ENCODE measurements around the gene ZNF891. TPM values are rescaled to one million over a fixed set of nuclear protein-coding genes. Genes with fewer than 3 reads are reported as not detected.

Gene ZNF891
- total RNA-seq, 2 experiments from 2014 or later, result 1.7 to 1.8 TPM

GRCh38 chr12:133083345-133083744 lies 46.7 kb downstream of the ZNF891 start:
- H3K4me1 Mint-ChIP-seq (ENCODE audit: low read depth), result peaks cover 16% of the 10 kb centered on the region
- DNase-seq (no peak), ATAC-seq (no peak)
- ChIA-PET POLR2A (no interaction called here), CTCF (interaction anchor here (0.6 kb wide), 1 partner anchor 121 kb away, joined by 5 read pairs; no protein-coding TSS in a partner anchor)
- intact Hi-C loops (cut with micrococcal nuclease), result no loop called here
- TF ChIP-seq CTCF (IDR thresholded peaks at IDR 0.05), result no peak
- H3K36me3 Mint-ChIP-seq (ENCODE audit: low read depth), result peaks cover 74% of the 10 kb centered on the region
- no peaks in the 10 kb centered on the region for H3K27me3 Mint-ChIP-seq
- peak overlapping the region; percentile 15 for H3K27ac Mint-ChIP-seq
- peaks cover 51% of the 10 kb centered on the region for H3K9me3 Mint-ChIP-seq
- no peak overlapping the region for H3K4me3 Mint-ChIP-seq

- no peak for ATAC-seq
- POLR2A ChIA-PET, result interaction anchor here (1.4 to 2.9 kb wide), 2 partner anchors 95 to 194 kb away, joined by 3 to 12 read pairs; partner anchors contain the start of genes CHFR and ZNF26
- peak; percentile 22 for DNase-seq
- Mint-ChIP-seq H3K27me3 (no peaks in the 10 kb centered on the region), H3K27ac (no peak overlapping the region), H3K36me3 (ENCODE audit: low read depth) (peaks cover 64% of the 10 kb centered on the region), H3K9me3 (peaks cover 54% of the 10 kb centered on the region), H3K4me1 (ENCODE audit: low read depth) (peaks cover 16% of the 10 kb centered on the region), H3K4me3 (no peak overlapping the region)
- CTCF ChIA-PET, result no interaction called here
- TF ChIP-seq CTCF (IDR thresholded peaks at IDR 0.05), result no peak
- intact Hi-C loops (cut with micrococcal nuclease), result loop anchor here (2.0 kb wide), 1 partner anchor 50 kb away; the partner anchor contains the start of genes ZNF10 and ZNF891
Measured at GRCh38 chr12:133081159-133081780, 48.8 kb downstream of the ZNF891 start.

- H3K9me3 Mint-ChIP-seq, result peaks cover 49% of the 10 kb centered on the region
Measured at GRCh38 chr12:133080368-133081158, 49.5 kb downstream of the ZNF891 start, which contains the start of gene ZNF140. ZNF140 (plus strand) TSS chr12:133080923; CDS start chr12:133081321, 398 bp downstream.

GRCh38 chr12:133080026-133080367 lies 50.1 kb downstream of the ZNF891 start:
- Mint-ChIP-seq H3K27ac (no peak overlapping the region), H3K36me3 (ENCODE audit: low read depth) (peaks cover 56% of the 10 kb centered on the region), H3K9me3 (peaks cover 48% of the 10 kb centered on the region), H3K4me1 (ENCODE audit: low read depth) (peaks cover 16% of the 10 kb centered on the region), H3K27me3 (no peaks in the 10 kb centered on the region), H3K4me3 (no peak overlapping the region)
- intact Hi-C loops (cut with micrococcal nuclease), result loop anchor here (1.0 to 2.0 kb wide), 4 partner anchors 43 to 101 kb away; partner anchors contain the start of genes ZNF10, ZNF26, ZNF268 and ZNF84
- TF ChIP-seq CTCF (IDR thresholded peaks at IDR 0.05), result no peak
- ChIA-PET POLR2A (interaction anchor here (0.9 to 2.9 kb wide), 4 partner anchors 50 to 101 kb away, joined by 3 to 12 read pairs (median 4); partner anchors contain the start of genes ZNF10, ZNF26, ZNF268 and ZNF891), CTCF (interaction anchor here (0.7 to 1.1 kb wide), 4 partner anchors 9 to 174 kb away, joined by 3 read pairs; partner anchors contain the start of gene ZNF268)
- DNase-seq (peak; percentile 98), ATAC-seq (peak; percentile 81)

More at GRCh38 chr12:133080368-133081158, 49.5 kb downstream of the ZNF891 start, which contains the start of gene ZNF140:
- CTCF ChIA-PET, result interaction anchor here (0.7 to 1.1 kb wide), 4 partner anchors 8 to 174 kb away, joined by 3 read pairs; partner anchors contain the start of gene ZNF268
- TF ChIP-seq CTCF (IDR thresholded peaks at IDR 0.05), result peak; percentile 43
- Mint-ChIP-seq H3K36me3 (ENCODE audit: low read depth) (peaks cover 59% of the 10 kb centered on the region), H3K27me3 (no peaks in the 10 kb centered on the region), H3K27ac (no peak within 1 kb of the TSS), H3K4me1 (ENCODE audit: low read depth) (peaks cover 16% of the 10 kb centered on the region), H3K4me3 (no peak within 1 kb of the TSS)
- intact Hi-C loops (cut with micrococcal nuclease), result loop anchor here (1.0 to 2.0 kb wide), 4 partner anchors 43 to 101 kb away; partner anchors contain the start of genes ZNF10, ZNF26, ZNF268 and ZNF84
- POLR2A ChIA-PET, result interaction anchor here (0.9 to 2.9 kb wide), 5 partner anchors 50 to 193 kb away, joined by 3 to 12 read pairs (median 4); partner anchors contain the start of genes CHFR, ZNF10, ZNF26 and ZNF268
- peak; percentile 71 for ATAC-seq
- peak; percentile 98 for DNase-seq
